HG03457 (cell line): ENCODE data around the gene PIWIL4.
"Not testable (repeated sequence)": the region's sequence is repeated elsewhere in the genome, so short reads cannot be mapped to it uniquely, and the experiment has no call there.

ENCODE experiments used
- ATAC-seq: cut with Tn5 transposase; IDR thresholded peaks from one replicate; pipeline ENCODE4 v1.9.1; 2021; ENCODE audit warnings: moderate number of reproducible peaks; ENCODE audit not compliant: unreplicated experiment

The PIWIL4 gene

GRCh38 chr11:94546886-94547285, 20.3 kb upstream of the PIWIL4 start:
- no peak for ATAC-seq

DNA sequence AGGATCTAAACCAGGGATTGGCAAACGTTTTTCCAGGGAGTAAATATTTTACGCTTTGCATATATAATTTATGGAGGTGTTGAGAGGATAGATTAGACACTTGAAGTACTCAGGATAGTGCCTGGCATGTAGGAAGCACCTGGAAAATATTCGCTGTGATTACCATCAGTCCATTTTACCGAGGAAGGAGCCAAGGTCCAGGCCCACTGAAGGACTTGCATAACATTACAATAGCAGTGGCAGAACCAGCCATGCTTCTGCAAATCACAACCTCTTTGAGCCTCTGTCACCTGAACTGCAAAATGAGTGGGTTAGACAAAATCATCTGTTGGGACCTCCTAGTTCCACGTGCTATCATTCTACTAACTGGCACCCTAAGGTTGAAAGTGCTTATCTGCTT, 18.0 kb upstream of the PIWIL4 start:
- no peak for ATAC-seq

- ATAC-seq: no peak
These were observed 16.7 kb upstream of the PIWIL4 start for GRCh38 chr11:94550513-94550912.

- no peak for ATAC-seq
These were observed 13.2 kb upstream of the PIWIL4 start for GRCh38 chr11:94553938-94554337.

- ATAC-seq: not testable (repeated sequence)
These were observed 11.3 kb upstream of the PIWIL4 start for GRCh38 chr11:94555752-94556329.

- no peak for ATAC-seq
These were observed 9.7 kb upstream of the PIWIL4 start for GRCh38 chr11:94557421-94557820.

DNA sequence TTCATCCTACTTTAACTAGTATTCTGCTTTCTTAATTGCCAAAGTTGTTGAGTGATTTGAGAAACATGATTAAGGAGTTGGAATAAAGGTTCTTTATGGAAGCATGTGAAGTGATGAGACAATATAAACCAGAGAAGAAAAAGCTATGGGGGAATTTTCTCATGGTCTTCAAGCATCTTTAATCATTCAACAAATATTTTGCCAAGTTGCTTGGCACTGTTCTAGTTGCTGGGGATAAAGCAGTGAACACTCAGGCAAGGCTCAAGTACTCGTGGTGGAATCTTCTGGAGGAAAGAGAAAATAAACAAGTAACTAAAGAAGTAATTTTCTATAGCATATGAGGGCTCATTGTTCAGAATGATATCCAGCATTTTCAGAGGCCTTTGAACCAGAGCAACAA, 9.2 kb upstream of the PIWIL4 start:
- no peak for ATAC-seq

DNA sequence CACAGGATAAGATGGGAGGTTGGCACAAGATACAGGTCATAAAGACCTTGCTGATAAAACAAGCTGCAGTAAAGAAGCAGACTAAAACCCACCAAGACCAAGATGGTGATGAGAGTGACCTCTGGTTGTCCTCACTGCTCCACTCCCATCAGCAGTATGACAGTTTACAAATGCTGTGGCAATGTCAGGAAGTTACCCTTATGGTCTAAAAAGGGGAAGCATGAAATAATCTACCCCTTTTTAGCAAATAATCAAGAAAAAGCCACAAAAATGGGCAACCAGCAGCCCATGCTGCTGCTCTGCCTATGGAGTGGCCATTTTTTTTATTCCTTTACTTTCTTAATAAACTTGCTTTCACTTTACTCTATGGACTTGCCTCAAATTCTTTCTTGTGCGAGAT, 8.7 kb upstream of the PIWIL4 start:
- no peak for ATAC-seq

- ATAC-seq: no peak
These were observed 8.2 kb upstream of the PIWIL4 start for GRCh38 chr11:94558932-94559331.

- no peak for ATAC-seq
These were observed 7.8 kb upstream of the PIWIL4 start for GRCh38 chr11:94559361-94559760.

- ATAC-seq: no peak
These were observed 6.3 kb upstream of the PIWIL4 start for GRCh38 chr11:94560834-94561233.

- no peak for ATAC-seq
These were observed 3.9 kb upstream of the PIWIL4 start for GRCh38 chr11:94563176-94563847.

GRCh38 chr11:94563848-94564467, 3.2 kb upstream of the PIWIL4 start:
- ATAC-seq: no peak

- no peak for ATAC-seq
These were observed 1.0 kb downstream of the PIWIL4 start for GRCh38 chr11:94568200-94568599.

DNA sequence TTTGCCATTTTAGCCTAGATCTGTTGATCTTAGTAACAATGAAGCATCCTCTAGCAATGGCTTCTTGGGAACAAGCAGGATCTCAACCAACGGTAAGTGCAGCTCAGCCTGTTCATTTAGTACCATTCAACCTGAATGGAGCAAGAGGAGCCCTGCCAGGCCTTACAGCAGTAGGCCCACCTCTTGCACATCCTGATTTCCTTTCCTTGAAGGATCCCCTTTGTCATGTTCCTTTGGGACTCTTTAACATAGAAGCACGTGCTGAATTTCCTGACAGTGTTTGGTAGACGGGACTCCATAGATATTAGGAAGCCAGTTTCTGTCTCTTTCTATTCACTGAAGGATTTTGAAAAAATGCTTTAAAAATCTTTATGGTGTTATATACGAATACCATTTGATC, 1.5 kb downstream of the PIWIL4 start:
- no peak for ATAC-seq

GRCh38 chr11:94572975-94573374, 5.8 kb downstream of the PIWIL4 start:
- not testable (repeated sequence) for ATAC-seq

GRCh38 chr11:94574193-94574961, 7.2 kb downstream of the PIWIL4 start:
- no peak for ATAC-seq

DNA sequence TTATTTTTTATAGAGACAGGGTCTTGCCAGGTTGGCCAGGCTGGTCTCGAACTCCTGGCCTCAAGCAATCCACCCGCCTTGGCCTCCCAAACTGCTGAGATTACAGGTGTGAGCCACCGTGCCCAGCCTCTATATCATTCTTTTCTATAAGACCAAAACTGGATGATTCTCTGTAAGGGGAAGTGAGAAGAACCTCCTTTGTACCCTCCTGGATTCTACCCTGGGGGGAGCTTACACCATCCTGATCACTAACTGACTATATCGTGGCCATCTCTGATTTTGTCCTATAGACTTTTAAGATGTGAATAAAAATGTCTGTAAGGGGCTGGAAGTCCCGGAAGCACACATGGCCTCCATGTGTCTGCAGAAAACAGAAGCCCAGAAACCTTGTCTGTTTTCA, 9.1 kb downstream of the PIWIL4 start:
- no peak for ATAC-seq

DNA sequence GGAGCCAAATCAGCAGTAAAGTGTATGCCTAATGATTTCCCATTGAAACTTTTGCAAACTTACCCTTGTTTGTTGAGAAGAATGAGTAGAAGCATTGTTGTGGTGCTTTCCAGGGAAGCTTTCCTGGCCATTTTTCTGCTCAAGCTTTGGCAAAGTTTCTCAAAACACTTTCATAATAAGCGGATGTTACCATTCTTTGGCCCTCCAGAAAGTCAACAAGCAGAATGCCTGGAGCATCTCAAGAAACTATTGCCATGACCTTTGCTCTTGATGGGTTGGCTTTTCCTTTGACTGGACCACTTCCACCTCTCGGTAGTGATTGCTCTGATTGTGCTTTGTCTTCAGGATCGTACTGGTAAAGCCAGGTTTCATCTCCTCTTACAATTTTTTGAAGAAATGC, 10.7 kb downstream of the PIWIL4 start:
- ATAC-seq: no peak

DNA sequence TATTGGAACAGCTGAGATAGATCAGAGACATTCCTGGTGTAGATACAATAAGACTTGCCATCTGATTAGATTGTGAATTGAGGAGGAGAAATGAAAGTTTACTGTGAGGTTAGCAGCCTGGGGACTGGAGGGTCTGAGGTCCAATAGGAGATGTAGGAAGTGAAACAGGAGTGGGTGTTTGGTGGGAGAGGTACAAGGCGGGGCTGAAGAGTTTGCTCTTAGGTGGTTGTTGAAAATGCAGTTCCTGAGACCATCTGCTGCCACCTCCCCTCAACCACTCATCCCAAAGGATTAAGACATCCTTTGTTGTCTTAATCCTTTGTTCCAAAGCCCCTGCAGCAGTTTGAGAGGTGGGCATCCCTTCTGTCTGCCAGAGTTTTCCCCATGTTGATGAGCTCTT, 14.8 kb downstream of the PIWIL4 start:
- peak; percentile 57 for ATAC-seq

DNA sequence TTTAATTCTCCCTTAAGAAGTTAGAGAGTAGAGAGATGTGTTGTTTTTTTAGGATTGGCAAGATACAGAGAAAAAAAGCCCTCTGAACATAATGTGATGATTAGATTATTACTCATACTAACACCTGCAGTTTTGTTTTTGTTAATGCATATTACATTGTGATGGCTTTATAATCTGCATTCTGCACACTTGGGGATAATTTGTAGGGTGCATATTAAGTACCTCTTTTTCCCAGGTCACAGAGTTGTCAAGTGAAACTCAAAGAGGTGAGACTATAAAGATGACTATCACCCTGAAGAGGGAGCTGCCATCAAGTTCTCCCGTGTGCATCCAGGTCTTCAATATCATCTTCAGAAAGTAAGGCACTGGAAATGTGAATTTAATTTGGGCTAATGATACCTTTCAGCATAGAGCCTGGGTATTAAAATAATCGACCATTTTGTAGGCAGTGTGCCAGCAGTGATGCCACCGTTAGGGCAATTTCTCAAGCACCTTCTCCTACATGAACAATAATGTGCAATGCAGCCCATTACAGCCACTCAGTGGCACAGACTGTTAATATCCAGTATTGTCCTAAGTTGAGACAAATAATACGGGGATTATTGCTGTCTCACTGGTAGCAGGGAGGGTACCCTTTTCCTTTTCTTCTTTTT, 16.2 kb downstream of the PIWIL4 start:
- no peak for ATAC-seq
